ENCODE results near the gene SCAANT1. TPM values are rescaled to one million over a fixed set of nuclear protein-coding genes. Genes with fewer than 3 reads are reported as not detected.

SCAANT1 gene
- total and polyA plus RNA-seq, 2 of the 8 experiments (the other 6 are each of a cell fraction or from before 2014, with no cell fraction given), result not detected

- Histone ChIP-seq H4K8ac (ENCODE audit: extremely low read depth, insufficient read depth, low read length) (no peak overlapping the region), H3K9me3 (ENCODE audit: insufficient read depth in 2 of 2, low read depth in 1 of 2, low read length in 1 of 2) (no peaks in the 10 kb centered on the region), H3K36me3 (ENCODE audit: control insufficient read depth in 2 of 4, insufficient read depth in 4 of 4, low read length in 3 of 4) (no peaks in the 10 kb centered on the region), H2AK5ac (ENCODE audit: low read depth, low read length) (no peak overlapping the region), H3K18ac (ENCODE audit: extremely low read depth, low read length) (no peak overlapping the region), H3K4me2 (ENCODE audit: insufficient read depth in 1 of 2, low read depth in 2 of 2, low read length in 2 of 2) (no peak overlapping the region), H3K4me3 (ENCODE audit: extremely low read depth in 1 of 4, insufficient read depth in 2 of 4, low read depth in 3 of 4, low read length in 4 of 4) (no peak overlapping the region), H3K56ac (replicated peaks; ENCODE audit: insufficient read length, low read depth, low read length) (no peak overlapping the region), H3K27ac (ENCODE audit: low read depth, low read length) (no peak overlapping the region), H2BK120ac (replicated peaks; ENCODE audit: low read depth, low read length) (no peak overlapping the region), H2BK12ac (ENCODE audit: low read depth, low read length) (no peak overlapping the region), H2BK15ac (ENCODE audit: low read length) (no peak overlapping the region), H2AFZ (ENCODE audit: low read length) (no peak overlapping the region), H4K91ac (replicated peaks; ENCODE audit: insufficient read length, low read length) (no peak overlapping the region), H3K4me1 (replicated peaks in 1 of 4; ENCODE audit: control insufficient read depth in 3 of 4, insufficient read depth in 4 of 4, low read length in 3 of 4) (peaks cover 0 to 3% (median 0%) of the 10 kb centered on the region in 4 experiments; a peak in 1 of 7 replicates), H3K14ac (ENCODE audit: insufficient read length) (no peak overlapping the region), H2BK20ac (ENCODE audit: low read length) (no peak overlapping the region), H4K20me1 (replicated peaks in 1 of 2; ENCODE audit: control insufficient read depth in 1 of 2, insufficient read depth in 2 of 2, low read length in 2 of 2) (no peaks in the 10 kb centered on the region), H4K5ac (ENCODE audit: insufficient read length, low read depth, low read length) (no peak overlapping the region), H3K23ac (ENCODE audit: insufficient read length) (no peak overlapping the region), H3K23me2 (ENCODE audit: low read depth, low read length) (no peaks in the 10 kb centered on the region), H2BK5ac (ENCODE audit: low read depth, low read length) (no peak overlapping the region), H3K27me3 (replicated peaks in 1 of 4; ENCODE audit: control insufficient read depth in 3 of 4, extremely low read depth in 1 of 4, insufficient read depth in 3 of 4, low read length in 3 of 4) (no peaks in the 10 kb centered on the region), H3K79me1 (ENCODE audit: low read depth, low read length) (0 out of 2 replicates have a peak, but pooled peaks cover 3% of the 10 kb centered on the region), H3K4ac (replicated peaks; ENCODE audit: insufficient read length, low read depth, low read length) (no peak overlapping the region), H3K9ac (replicated peaks in 1 of 4; ENCODE audit: extremely low read depth in 1 of 4, low read depth in 3 of 4, low read length in 3 of 4) (no peak overlapping the region; a peak in 1 of 7 replicates), H3K79me2 (ENCODE audit: control insufficient read depth in 1 of 2, insufficient read depth in 2 of 2, low read length in 2 of 2) (peaks cover 0 to 15% of the 10 kb centered on the region in 2 experiments; a peak in 1 of 4 replicates)
- DNase-seq (ENCODE audit: low read depth in 1 of 2, low spot score in 2 of 2), result no peak
- FAIRE-seq, result no peak
- POLR2A ChIA-PET (ENCODE audit: partially characterized antibody), result interaction anchor here (1.5 to 1.8 kb wide), 3 partner anchors 9 to 19 kb away, joined by 4 to 5 read pairs (median 4); partner anchors contain the start of gene SCAANT1
- CTCF ChIA-PET (ENCODE audit: partially characterized antibody), result interaction anchor here (0.6 to 1.4 kb wide), 5 partner anchors 9 to 440 kb away, joined by 3 to 5 read pairs (median 4); no protein-coding TSS in a partner anchor
- 88% methylated on average over 1 of the region's 1 CpG; no CpG with 5 or more reads in 1 of the 2 experiments for WGBS, 2 experiments (ENCODE audit: extremely low coverage in 1 of 2, insufficient coverage in 1 of 2, insufficient read length in 1 of 2, insufficient replicate concordance in 2 of 2, low coverage in 1 of 2, low lambda C conversion rate in 2 of 2, missing lambda C conversion rate in 1 of 2)
- TF ChIP-seq, protein P1, sequence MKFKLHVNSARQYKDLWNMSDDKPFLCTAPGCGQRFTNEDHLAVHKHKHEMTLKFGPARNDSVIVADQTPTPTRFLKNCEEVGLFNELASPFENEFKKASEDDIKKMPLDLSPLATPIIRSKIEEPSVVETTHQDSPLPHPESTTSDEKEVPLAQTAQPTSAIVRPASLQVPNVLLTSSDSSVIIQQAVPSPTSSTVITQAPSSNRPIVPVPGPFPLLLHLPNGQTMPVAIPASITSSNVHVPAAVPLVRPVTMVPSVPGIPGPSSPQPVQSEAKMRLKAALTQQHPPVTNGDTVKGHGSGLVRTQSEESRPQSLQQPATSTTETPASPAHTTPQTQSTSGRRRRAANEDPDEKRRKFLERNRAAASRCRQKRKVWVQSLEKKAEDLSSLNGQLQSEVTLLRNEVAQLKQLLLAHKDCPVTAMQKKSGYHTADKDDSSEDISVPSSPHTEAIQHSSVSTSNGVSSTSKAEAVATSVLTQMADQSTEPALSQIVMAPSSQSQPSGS (IDR thresholded peaks at IDR 0.05; ENCODE audit: low read length), result no peak
- TF ChIP-seq, protein P2, sequence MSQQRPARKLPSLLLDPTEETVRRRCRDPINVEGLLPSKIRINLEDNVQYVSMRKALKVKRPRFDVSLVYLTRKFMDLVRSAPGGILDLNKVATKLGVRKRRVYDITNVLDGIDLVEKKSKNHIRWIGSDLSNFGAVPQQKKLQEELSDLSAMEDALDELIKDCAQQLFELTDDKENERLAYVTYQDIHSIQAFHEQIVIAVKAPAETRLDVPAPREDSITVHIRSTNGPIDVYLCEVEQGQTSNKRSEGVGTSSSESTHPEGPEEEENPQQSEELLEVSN (IDR thresholded peaks at IDR 0.05), result no peak
- no peak for TF ChIP-seq TAF1 (IDR thresholded peaks at IDR 0.05; ENCODE audit: low read depth, low read length)
- no peak for TF ChIP-seq RFX5 (IDR thresholded peaks at IDR 0.05; ENCODE audit: borderline replicate concordance, low read depth, low read length)
- TF ChIP-seq HDAC6 (IDR thresholded peaks at IDR 0.05; ENCODE audit: low read depth, low read length), result no peak
- TF ChIP-seq CEBPB (IDR thresholded peaks at IDR 0.05; ENCODE audit: low read depth, low read length), result no peak
- TF ChIP-seq MAFK (IDR thresholded peaks at IDR 0.05; ENCODE audit: low read depth, low read length), result no peak
- TF ChIP-seq ZNF274 (IDR thresholded peaks at IDR 0.05; ENCODE audit: borderline replicate concordance, extremely low read depth, low read length), result no peak
- no peak for TF ChIP-seq GTF2F1 (IDR thresholded peaks at IDR 0.05; ENCODE audit: borderline replicate concordance, low read depth, low read length)
- no peak for TF ChIP-seq SIX5 (IDR thresholded peaks at IDR 0.05; ENCODE audit: low read depth, low read length)
These were observed 19.3 kb downstream of the SCAANT1 start for GRCh38 chr3:63892773-63893352.
